ENCODE measurements around the gene FAN1. TPM values are rescaled to one million over a fixed set of nuclear protein-coding genes. Genes with fewer than 3 reads are reported as not detected.

Gene FAN1
- total and polyA plus RNA-seq, 2 donors (not counting 3 experiments of a cell fraction or from before 2014, with no cell fraction given), result 4.3 to 11.7 TPM

DNA sequence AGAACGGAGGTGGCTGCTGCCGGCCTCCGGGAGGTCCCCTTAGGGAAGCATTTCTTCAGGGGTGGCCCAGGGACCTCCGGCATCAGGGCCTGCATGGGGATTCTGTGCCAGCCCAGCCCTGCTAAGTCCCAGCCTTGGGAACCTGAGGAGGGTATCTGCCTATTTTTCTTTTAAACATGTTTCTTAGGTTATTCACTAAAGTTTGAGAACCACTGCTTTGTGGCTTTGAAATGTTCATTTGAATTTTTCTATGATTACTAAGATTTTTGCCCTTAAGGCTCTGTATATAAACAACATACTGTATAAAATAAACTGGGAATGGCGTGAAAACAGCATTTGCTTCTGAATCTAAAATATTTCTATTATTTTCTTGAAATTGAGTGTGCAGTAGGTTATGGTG lies 24.4 kb downstream of the FAN1 start:
- Histone ChIP-seq H4K20me1 (replicated peaks; ENCODE audit: control insufficient read depth, extremely low read depth, insufficient read depth, low read length) (no peaks in the 10 kb centered on the region), H3K27me3 (ENCODE audit: control insufficient read depth in 2 of 2, insufficient read depth in 2 of 2, low read length in 2 of 2) (no peaks in the 10 kb centered on the region), H3K4me3 (replicated peaks in 1 of 3; ENCODE audit: insufficient read depth in 1 of 3, low read depth in 1 of 3, low read length in 3 of 3) (no peak overlapping the region), H3K27ac (ENCODE audit: insufficient read depth, low read depth, low read length) (no peak overlapping the region), H3K4me2 (ENCODE audit: insufficient read depth, low read length) (no peak overlapping the region), H2AFZ (ENCODE audit: low read depth, low read length) (no peak overlapping the region), H3K9ac (replicated peaks; ENCODE audit: extremely low read depth, insufficient read depth, low read length) (no peak overlapping the region), H3K9me3 (replicated peaks; ENCODE audit: control insufficient read depth, insufficient read depth, low read length) (no peaks in the 10 kb centered on the region), H3K9me1 (replicated peaks; ENCODE audit: control insufficient read depth, extremely low read depth, insufficient read depth, low read length) (no peaks in the 10 kb centered on the region), H3K79me2 (ENCODE audit: control insufficient read depth, insufficient read depth, low read length) (no peaks in the 10 kb centered on the region), H3K4me1 (ENCODE audit: control insufficient read depth, extremely low read depth, insufficient read depth, low read length) (peaks cover 5% of the 10 kb centered on the region), H3K36me3 (ENCODE audit: control insufficient read depth in 2 of 2, extremely low read depth in 1 of 2, insufficient read depth in 2 of 2, low read length in 2 of 2) (peaks cover 6 to 15% of the 10 kb centered on the region in 2 experiments)
- no peak for DNase-seq (ENCODE audit: low read depth, low spot score)
- dilution Hi-C loops (cut with MboI; ENCODE audit: extremely low pct_ligation_motif_present, low sequenced_read_pairs) (no loop called here), intact Hi-C loops (cut with micrococcal nuclease) (no loop called here)
- no TSS peak for BruUV-seq (replicated peaks)
- ChIA-PET POLR2A (no interaction called here), CTCF (no interaction called here)
- TF ChIP-seq FOS (IDR thresholded peaks at IDR 0.05; ENCODE audit: borderline replicate concordance, insufficient read depth, low read length) (no peak), MYC (IDR thresholded peaks at IDR 0.05; ENCODE audit: low read depth, low read length) (no peak), POLR2AphosphoS5 (IDR thresholded peaks at IDR 0.05; ENCODE audit: insufficient read depth, low read depth, low read length) (no peak), GATA2 (IDR thresholded peaks at IDR 0.05; ENCODE audit: insufficient read depth, insufficient read length, low read depth, low read length) (no peak), EZH2 (IDR thresholded peaks at IDR 0.05; ENCODE audit: borderline replicate concordance, low read depth, low read length, severe bottlenecking) (no peak), POLR2A (IDR thresholded peaks at IDR 0.05; ENCODE audit: low read depth, low read length) (no peak), JUN (IDR thresholded peaks at IDR 0.05; ENCODE audit: borderline replicate concordance, insufficient read depth, insufficient read length, low read depth) (no peak)
- TF ChIP-seq, protein P1, sequence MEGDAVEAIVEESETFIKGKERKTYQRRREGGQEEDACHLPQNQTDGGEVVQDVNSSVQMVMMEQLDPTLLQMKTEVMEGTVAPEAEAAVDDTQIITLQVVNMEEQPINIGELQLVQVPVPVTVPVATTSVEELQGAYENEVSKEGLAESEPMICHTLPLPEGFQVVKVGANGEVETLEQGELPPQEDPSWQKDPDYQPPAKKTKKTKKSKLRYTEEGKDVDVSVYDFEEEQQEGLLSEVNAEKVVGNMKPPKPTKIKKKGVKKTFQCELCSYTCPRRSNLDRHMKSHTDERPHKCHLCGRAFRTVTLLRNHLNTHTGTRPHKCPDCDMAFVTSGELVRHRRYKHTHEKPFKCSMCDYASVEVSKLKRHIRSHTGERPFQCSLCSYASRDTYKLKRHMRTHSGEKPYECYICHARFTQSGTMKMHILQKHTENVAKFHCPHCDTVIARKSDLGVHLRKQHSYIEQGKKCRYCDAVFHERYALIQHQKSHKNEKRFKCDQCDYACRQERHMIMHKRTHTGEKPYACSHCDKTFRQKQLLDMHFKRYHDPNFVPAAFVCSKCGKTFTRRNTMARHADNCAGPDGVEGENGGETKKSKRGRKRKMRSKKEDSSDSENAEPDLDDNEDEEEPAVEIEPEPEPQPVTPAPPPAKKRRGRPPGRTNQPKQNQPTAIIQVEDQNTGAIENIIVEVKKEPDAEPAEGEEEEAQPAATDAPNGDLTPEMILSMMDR (IDR thresholded peaks at IDR 0.05; ENCODE audit: extremely low read depth in 1 of 2, insufficient read depth in 1 of 2, low read depth in 1 of 2, low read length in 2 of 2), result no peak
- TF ChIP-seq, protein P2, sequence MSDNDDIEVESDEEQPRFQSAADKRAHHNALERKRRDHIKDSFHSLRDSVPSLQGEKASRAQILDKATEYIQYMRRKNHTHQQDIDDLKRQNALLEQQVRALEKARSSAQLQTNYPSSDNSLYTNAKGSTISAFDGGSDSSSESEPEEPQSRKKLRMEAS (IDR thresholded peaks at IDR 0.05; ENCODE audit: insufficient read depth, insufficient read length), result no peak
- FAIRE-seq, result no peak
